Panc1 (cell line): ENCODE results near the gene FAM228B.

ENCODE experiments used
- CTCF ChIP-seq: fragments of 450-650 bp; IDR thresholded peaks from 2 replicates; pipeline ENCODE4 v1.5.1; 2017; ENCODE audit warnings: mild to moderate bottlenecking
- POLR2AphosphoS5 ChIP-seq: IDR thresholded peaks from 2 replicates; pipeline ENCODE4 v1.6.1; 2012; ENCODE audit warnings: mild to moderate bottlenecking, low read depth, low read length, moderate library complexity
- REST ChIP-seq, 2 experiments: IDR thresholded peaks; 2 replicates each; pipeline ENCODE4 v1.6.1; 2011 to 2012; ENCODE audit warnings: low read depth in 2 of 2, control low read depth in 1 of 2, low read length in 1 of 2, mild to moderate bottlenecking in 1 of 2, moderate library complexity in 1 of 2; ENCODE audit not compliant: insufficient read depth in 1 of 2
- SIN3A ChIP-seq: IDR thresholded peaks from 2 replicates; pipeline ENCODE4 v1.6.1; 2012; ENCODE audit warnings: low read depth, mild to moderate bottlenecking, low read length, moderate library complexity, borderline replicate concordance; ENCODE audit not compliant: insufficient read depth

GRCh38 chr2:24132543-24132942 is 9.3 kb downstream of the FAM228B start:
- TF ChIP-seq CTCF (no peak), REST (IDR thresholded peaks at IDR 0.05; ENCODE audit: insufficient read depth in 1 of 2, low read depth in 2 of 2, low read length in 1 of 2) (no peak), POLR2AphosphoS5 (no peak), SIN3A (no peak)
